NB4 (cell line): ENCODE measurements around the gene C17orf113.

Experiments
- DNase-seq: peaks from one replicate; pipeline ENCODE4 v3.0.0; 2010; ENCODE audit warnings: low read depth
- H3K4me3 ChIP-seq: one replicate; pipeline ENCODE4 v1.5.1; 2011; ENCODE audit warnings: mild to moderate bottlenecking, low read depth, low read length, moderate library complexity
- MYC ChIP-seq: IDR thresholded peaks from 2 replicates; pipeline ENCODE4 v1.6.1; 2011; ENCODE audit warnings: low read depth, low read length
- POLR2A ChIP-seq: IDR thresholded peaks from 2 replicates; pipeline ENCODE4 v1.6.1; 2011; ENCODE audit warnings: mild to moderate bottlenecking; ENCODE audit not compliant: insufficient read length; ENCODE audit errors: extremely low read depth
- TF ChIP-seq, protein P1 (sequence below): IDR thresholded peaks from one replicate; pipeline ENCODE4 v1.5.1; 2012; ENCODE audit warnings: low read depth, low read length
- TF ChIP-seq, protein P2 (sequence below): IDR thresholded peaks from 2 replicates; pipeline ENCODE4 v1.6.1; 2011; ENCODE audit warnings: low read depth, low read length

Gene C17orf113

DNA sequence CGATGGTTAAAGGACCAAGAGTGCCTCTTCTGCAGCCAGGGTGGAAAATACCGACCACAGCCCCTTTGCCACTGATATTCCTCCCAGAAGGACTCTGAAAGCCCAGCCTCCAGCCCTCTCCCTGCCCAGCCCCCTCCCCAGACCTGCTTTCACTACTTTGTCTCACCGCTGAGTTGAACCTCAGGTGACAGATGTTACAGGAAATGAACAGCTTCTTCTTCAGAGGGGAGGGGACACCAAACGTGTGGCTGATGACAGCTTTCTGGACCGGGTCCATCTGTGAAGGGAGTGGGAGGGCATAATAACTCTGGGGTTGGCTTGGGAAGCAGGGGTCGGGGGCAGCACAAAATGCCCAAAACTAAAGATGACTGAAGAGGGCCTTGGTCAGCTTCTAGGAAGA is 16.3 kb downstream of the C17orf113 start:
- H3K4me3 ChIP-seq, result no peak overlapping the region
- TF ChIP-seq, protein P1, sequence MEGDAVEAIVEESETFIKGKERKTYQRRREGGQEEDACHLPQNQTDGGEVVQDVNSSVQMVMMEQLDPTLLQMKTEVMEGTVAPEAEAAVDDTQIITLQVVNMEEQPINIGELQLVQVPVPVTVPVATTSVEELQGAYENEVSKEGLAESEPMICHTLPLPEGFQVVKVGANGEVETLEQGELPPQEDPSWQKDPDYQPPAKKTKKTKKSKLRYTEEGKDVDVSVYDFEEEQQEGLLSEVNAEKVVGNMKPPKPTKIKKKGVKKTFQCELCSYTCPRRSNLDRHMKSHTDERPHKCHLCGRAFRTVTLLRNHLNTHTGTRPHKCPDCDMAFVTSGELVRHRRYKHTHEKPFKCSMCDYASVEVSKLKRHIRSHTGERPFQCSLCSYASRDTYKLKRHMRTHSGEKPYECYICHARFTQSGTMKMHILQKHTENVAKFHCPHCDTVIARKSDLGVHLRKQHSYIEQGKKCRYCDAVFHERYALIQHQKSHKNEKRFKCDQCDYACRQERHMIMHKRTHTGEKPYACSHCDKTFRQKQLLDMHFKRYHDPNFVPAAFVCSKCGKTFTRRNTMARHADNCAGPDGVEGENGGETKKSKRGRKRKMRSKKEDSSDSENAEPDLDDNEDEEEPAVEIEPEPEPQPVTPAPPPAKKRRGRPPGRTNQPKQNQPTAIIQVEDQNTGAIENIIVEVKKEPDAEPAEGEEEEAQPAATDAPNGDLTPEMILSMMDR, result no peak
- TF ChIP-seq POLR2A (no peak), MYC (no peak)
- TF ChIP-seq, protein P2, sequence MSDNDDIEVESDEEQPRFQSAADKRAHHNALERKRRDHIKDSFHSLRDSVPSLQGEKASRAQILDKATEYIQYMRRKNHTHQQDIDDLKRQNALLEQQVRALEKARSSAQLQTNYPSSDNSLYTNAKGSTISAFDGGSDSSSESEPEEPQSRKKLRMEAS, result no peak
- DNase-seq, result no peak

DNA sequence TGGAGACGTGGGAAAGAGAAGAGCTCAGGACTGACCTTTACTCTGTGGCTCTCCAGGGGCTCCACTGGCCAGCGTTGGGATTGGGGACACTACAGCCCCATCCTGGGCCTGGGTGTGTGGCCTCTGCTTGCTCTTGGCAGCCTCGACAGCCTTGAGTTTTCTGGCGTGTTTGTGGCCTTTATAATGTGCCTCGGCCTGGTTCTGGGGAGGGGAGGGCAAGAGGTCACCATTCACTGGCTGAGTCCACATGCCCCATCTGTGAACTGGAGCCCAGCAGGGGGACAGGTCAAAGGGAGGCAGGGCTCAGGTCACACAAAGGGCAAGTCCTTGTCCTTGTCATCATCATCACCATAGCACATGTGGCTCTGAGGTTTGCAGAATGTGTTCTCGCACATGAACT is 18.8 kb downstream of the C17orf113 start:
- no peak for DNase-seq
- TF ChIP-seq MYC, result no peak
- TF ChIP-seq, protein P2, result no peak
- no peak for TF ChIP-seq POLR2A
- TF ChIP-seq, protein P1, result no peak
- H3K4me3 ChIP-seq, result no peak overlapping the region

DNA sequence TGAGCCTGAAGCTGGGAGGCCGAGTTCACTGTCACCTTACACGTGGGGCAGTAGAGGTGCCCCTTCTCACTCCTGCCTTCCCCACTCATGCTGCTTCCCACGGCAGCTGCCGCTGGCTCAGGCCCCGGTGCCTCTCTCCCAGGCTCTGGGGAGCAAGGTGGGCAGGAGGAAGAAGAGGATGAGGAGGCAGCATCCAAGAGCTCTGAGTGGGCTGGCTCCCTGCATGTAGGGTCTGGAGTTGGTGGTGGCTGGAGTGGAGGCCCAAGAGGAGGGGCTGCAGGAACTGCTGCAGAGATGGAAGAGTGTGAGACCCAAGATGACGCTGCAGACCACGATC is 21.6 kb downstream of the C17orf113 start:
- H3K4me3 ChIP-seq, result no peak overlapping the region
- no peak for DNase-seq
- TF ChIP-seq POLR2A (no peak), MYC (no peak)
- TF ChIP-seq, protein P2, result no peak
- TF ChIP-seq, protein P1, result no peak

DNA sequence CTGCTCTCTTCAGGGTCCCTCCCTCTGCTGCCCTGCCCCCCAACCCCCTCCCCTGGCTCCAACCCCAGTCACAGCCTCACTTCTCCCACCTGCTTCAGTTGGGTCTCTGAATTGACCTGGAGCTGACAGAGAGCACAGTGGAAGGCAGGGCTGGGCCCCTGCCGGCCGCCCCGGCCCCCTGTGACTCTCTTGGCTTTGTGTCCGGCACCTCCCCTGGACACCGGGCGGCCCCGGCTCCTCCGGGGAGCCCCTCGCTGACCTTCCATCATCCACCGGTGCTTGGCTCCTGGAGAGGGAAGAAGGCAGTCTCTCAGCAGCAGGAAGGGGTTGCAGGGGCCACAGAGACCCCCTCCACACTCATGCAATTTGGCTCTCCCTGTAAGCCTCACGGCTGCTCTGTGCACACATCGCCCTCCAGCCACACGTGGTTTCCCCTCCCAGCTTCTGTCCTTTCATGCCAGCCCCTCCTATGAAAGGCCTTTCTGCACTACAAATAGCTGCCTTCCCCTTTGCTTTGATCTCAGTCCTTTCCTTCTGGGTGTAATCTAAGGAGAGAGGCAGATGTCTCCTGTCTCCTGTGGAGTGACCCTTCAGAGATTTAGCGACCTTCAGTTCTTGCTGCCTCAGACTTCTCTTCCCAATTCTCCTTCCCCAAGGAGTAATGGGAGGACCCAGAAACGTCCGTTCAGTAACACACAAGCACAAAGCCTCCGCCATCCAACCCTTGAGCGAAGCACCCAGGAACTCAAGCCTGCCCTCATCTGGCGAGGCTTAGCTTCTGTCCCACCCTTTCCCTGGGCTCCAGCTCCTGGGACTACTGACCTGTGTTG is 22.2 kb downstream of the C17orf113 start:
- TF ChIP-seq, protein P1, result peak; percentile 31
- no peak for TF ChIP-seq POLR2A
- no peak overlapping the region for H3K4me3 ChIP-seq
- DNase-seq, result peak; percentile 37

DNA sequence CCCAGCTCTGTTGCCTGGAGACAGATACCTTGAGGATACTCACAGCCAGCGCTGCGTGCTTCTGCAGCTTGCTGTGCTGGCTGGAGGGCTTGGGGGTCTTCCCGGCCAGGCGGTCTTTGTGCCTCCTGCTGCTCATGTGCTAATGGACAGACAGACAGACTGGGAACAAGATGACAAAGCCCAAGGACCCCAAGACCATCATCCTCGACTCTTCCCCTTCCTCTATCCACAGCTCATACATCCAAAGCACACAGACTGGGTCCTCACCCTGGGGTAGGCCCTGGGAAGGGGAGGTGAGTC is 22.9 kb downstream of the C17orf113 start:
- no peak overlapping the region for H3K4me3 ChIP-seq
- no peak for TF ChIP-seq MYC
- TF ChIP-seq, protein P1, result no peak
- TF ChIP-seq, protein P2, result no peak
- TF ChIP-seq POLR2A, result no peak
- no peak for DNase-seq

DNA sequence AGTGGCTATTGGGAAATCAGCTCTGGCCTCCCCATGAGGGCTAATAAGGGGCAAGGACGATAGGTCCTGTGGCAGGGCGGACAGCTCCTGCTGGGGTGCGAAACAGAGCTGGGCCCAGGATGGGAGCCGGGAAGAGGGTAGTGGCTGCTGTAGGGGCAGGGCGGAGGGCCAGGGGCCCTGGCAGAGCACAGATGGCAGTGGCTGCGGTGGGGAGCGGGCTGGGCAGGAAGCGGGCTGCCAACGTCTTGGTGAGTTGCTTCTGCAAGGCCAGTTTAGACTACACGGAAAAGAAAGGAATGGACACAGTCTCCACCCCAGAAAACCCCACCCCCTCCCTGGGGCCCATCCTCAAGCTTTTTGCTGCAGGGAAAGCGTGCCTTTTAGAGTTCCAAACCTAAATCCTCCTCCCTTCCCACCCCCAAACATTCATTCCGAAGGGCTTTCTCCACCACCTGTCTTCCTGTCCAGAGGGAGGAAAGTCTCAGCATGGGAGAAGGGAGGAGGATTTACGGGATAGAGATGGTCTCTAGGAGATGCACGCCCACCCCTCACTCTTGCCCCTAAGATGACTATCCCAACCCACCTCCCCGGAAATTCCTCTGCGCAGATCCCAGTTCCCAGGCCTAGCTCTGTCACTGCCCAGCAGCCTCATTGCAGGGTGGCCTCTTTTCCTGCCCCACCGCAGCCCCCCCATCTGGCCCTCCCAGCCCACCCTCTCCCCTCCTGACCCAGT is 23.4 kb downstream of the C17orf113 start:
- H3K4me3 ChIP-seq, result no peak overlapping the region
- TF ChIP-seq, protein P2, result no peak
- TF ChIP-seq, protein P1, result no peak
- TF ChIP-seq MYC, result no peak
- no peak for TF ChIP-seq POLR2A
- no peak for DNase-seq
